ENCODE measurements around the gene CCDC146.

GRCh38 chr7:77262316-77262715 lies 139.9 kb downstream of the CCDC146 start:
- TF ChIP-seq CTCF (IDR thresholded peaks at IDR 0.05; ENCODE audit: insufficient read depth, low read length, poor library complexity, severe bottlenecking) (no peak), EZH2phosphoT487 (conservative IDR thresholded peaks at IDR 0.05; ENCODE audit: low read length) (no peak)
